ENCODE results near the gene BICRA. TPM values are rescaled to one million over a fixed set of nuclear protein-coding genes. Genes with fewer than 3 reads are reported as not detected.

Gene BICRA
- total RNA-seq (1 to 10 TPM; 2.7 to 4.7 TPM), polyA plus RNA-seq (ENCODE audit: insufficient read length in 2 of 2) (10 to 100 TPM; 19.0 to 24.4 TPM)
- long read RNA-seq, donor 1, transcript BICRA-203 (1 exons, 3,312 nt) = major isoform, 16 of 17 reads
- long read RNA-seq, donor 1, partial matches to known transcripts = 0 of 17 reads
- long read RNA-seq, donor 1, other reads (novel, unspliced or antisense) = 0 of 17 reads
- long read RNA-seq, donor 2, transcript BICRA-203 (1 exons, 3,312 nt) = major isoform, 7 of 7 reads
- long read RNA-seq, donor 2, partial matches to known transcripts = 0 of 7 reads
- long read RNA-seq, donor 2, other reads (novel, unspliced or antisense) = 0 of 7 reads
- long read RNA-seq, donor 3, transcript BICRA-203 (1 exons, 3,312 nt) = major isoform, 9 of 11 reads
- long read RNA-seq, donor 3, partial matches to known transcripts = 0 of 11 reads
- long read RNA-seq, donor 3, other reads (novel, unspliced or antisense) = 0 of 11 reads
- long read RNA-seq, donor 4, transcript BICRA-203 (1 exons, 3,312 nt) = major isoform, 12 of 15 reads
- long read RNA-seq, donor 4, partial matches to known transcripts = 0 of 15 reads
- long read RNA-seq, donor 4, other reads (novel, unspliced or antisense) = 0 of 15 reads

DNA sequence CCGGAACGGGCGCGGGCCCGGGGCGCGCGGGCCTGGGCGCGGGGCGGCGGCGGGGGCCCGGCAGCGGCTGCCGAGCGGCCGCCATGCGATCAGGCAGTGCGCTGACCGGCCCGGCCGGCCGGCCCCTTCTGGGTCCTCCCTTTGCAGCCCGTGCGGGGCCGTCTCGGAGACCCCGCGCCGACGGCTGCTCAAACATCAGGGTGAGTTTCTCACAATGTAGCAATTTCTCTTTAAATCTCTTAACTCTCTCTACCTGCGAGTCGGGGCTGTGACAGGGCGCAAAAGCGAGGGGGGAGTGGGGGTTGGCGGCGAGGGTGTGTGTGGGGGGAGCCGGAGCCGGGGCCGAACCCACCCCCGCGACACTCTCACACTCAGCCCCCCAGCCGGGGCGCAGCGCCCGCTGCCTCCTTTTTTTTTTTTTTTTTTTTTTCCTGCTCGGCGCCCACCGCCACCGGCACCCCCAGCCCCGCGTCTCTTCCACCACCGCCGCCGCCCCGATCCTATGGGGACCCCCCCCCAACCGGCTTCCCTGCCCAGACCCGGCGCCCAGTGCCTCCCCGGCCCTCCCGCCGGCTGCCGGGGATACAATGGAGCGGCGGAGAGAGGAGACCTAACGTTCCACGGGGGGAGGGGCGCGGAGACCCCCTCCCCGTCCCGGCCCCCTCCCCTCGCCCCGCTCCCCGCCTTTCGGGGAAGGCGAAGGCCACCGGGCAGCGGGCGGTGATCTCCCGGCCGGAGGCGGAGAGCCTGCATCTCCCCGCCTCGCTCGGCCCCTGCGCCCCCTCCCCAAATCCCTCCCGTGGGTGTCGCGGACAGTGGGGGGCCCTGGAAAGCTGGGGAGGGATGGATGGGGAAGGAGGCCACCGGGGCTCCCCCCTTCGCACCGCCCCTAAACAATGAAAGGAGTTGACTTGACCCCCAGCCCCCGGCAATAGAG is at the start of gene BICRA:
BICRA (plus strand) TSS at position 166 of the 937 bp plus-strand sequence. CDS start 64,441 bp downstream, outside the sequence.
- Histone ChIP-seq H3K36me3 (ENCODE audit: control insufficient read depth, insufficient read depth, low read length) (peaks cover 10% of the 10 kb centered on the region), H3K4me3 (ENCODE audit: low read depth, low read length) (peak within 1 kb of the TSS; percentile 81), H3K27me3 (ENCODE audit: control insufficient read depth, insufficient read depth, low read length) (no peaks in the 10 kb centered on the region), H3K9me3 (ENCODE audit: control insufficient read depth, insufficient read depth, low read length) (no peaks in the 10 kb centered on the region), H3K4me1 (ENCODE audit: control insufficient read depth, insufficient read depth, low read length) (peaks cover 44% of the 10 kb centered on the region), H3K27ac (ENCODE audit: low read depth, low read length) (peak within 1 kb of the TSS; percentile 94)
- WGBS (ENCODE audit: insufficient coverage) = under 1% methylated on average over 39 of the region's 94 CpGs
- peak in 5 of 6 donors; percentile 66 to 95 (median 85) for DNase-seq (ENCODE audit: low read depth in 4 of 6, low spot score in 6 of 6)

DNA sequence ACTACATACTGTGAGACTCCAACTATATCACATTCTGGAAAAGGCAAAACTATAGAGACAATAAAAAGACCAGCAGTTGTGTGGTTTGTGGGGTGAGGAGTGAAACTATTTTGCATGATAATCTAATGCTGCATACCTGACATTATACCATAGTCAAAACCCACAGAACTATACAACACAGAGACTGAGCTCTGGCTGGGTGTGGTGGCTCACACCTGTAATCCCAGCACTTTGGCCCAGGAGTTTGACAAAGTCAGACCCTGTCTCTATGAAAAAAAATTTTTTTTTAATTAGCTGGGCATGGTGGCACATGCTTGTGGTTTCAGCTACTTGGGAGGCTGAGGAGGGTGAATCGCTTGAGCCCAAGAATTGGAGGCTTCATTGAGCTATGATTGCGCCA is 47.9 kb upstream of the BICRA start:
- no peak for DNase-seq (ENCODE audit: low read depth in 4 of 6, low spot score in 6 of 6)
- Histone ChIP-seq H3K9me3 (ENCODE audit: control insufficient read depth, insufficient read depth, low read length) (no peaks in the 10 kb centered on the region), H3K4me3 (ENCODE audit: low read depth, low read length) (no peak overlapping the region), H3K36me3 (ENCODE audit: control insufficient read depth, insufficient read depth, low read length) (no peaks in the 10 kb centered on the region), H3K27ac (ENCODE audit: low read depth, low read length) (no peak overlapping the region), H3K4me1 (ENCODE audit: control insufficient read depth, insufficient read depth, low read length) (no peaks in the 10 kb centered on the region), H3K27me3 (ENCODE audit: control insufficient read depth, insufficient read depth, low read length) (no peaks in the 10 kb centered on the region)
- WGBS (ENCODE audit: insufficient coverage) = 100% methylated on average over 1 of the region's 2 CpGs

DNA sequence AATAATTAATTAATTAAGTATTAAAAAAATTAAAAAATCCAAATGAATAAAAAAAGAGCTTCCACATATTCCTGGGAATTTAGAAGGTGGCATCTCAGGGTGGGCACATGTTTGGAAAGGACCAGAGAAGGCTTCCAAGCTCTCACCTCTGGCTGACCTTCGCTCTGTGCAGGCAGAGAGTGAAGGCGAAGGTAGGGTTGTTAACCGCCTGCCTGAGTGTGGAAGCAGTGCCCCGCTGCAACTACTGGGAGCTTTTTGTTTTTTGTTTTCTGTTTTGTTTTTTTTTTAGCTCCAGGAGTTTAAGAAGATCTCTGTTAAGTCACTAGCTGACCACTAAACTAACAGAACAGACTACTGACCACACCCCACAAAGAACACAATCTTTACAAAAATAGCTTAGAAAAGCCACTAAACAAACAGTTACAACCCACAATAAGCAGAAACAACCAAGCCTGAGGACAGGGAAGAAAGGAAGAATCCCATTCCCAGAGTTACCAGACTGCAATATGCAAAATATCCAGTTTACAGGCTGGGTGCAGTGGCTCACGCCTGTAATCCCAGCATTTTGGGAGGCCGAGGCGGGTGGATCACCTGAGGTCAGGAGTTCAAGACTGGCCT is 47.4 kb upstream of the BICRA start:
- Histone ChIP-seq H3K9me3 (ENCODE audit: control insufficient read depth, insufficient read depth, low read length) (no peaks in the 10 kb centered on the region), H3K4me1 (ENCODE audit: control insufficient read depth, insufficient read depth, low read length) (no peaks in the 10 kb centered on the region), H3K27me3 (ENCODE audit: control insufficient read depth, insufficient read depth, low read length) (no peaks in the 10 kb centered on the region), H3K27ac (ENCODE audit: low read depth, low read length) (no peak overlapping the region), H3K36me3 (ENCODE audit: control insufficient read depth, insufficient read depth, low read length) (no peaks in the 10 kb centered on the region), H3K4me3 (ENCODE audit: low read depth, low read length) (no peak overlapping the region)
- no peak for DNase-seq (ENCODE audit: low read depth in 4 of 6, low spot score in 6 of 6)
- 100% methylated on average over 1 of the region's 7 CpGs for WGBS (ENCODE audit: insufficient coverage)

DNA sequence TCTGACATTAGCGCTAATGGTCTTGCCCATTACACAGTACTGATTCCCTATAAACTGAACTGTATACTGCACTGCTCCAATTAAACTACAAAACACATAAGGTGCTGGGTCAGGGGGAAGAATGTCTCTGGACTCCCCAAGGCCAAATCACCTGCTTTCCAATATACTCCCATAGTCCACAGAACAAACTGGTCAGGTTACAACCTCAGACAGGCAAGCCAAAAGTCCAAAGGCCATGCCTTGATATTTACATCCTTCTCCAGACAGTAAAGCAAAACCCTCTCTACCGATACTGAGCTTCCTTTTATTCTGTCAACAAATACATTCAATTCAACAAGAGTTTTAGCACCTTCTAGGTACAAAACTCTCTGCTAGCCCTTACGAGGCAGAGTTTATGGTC is 44.9 kb upstream of the BICRA start:
- Histone ChIP-seq H3K9me3 (ENCODE audit: control insufficient read depth, insufficient read depth, low read length) (no peaks in the 10 kb centered on the region), H3K36me3 (ENCODE audit: control insufficient read depth, insufficient read depth, low read length) (no peaks in the 10 kb centered on the region), H3K4me3 (ENCODE audit: low read depth, low read length) (no peak overlapping the region), H3K27ac (ENCODE audit: low read depth, low read length) (no peak overlapping the region), H3K27me3 (ENCODE audit: control insufficient read depth, insufficient read depth, low read length) (no peaks in the 10 kb centered on the region), H3K4me1 (ENCODE audit: control insufficient read depth, insufficient read depth, low read length) (no peaks in the 10 kb centered on the region)
- WGBS (ENCODE audit: insufficient coverage) = 81% methylated on average over 2 of the region's 3 CpGs
- DNase-seq (ENCODE audit: low read depth in 4 of 6, low spot score in 6 of 6) = no peak

DNA sequence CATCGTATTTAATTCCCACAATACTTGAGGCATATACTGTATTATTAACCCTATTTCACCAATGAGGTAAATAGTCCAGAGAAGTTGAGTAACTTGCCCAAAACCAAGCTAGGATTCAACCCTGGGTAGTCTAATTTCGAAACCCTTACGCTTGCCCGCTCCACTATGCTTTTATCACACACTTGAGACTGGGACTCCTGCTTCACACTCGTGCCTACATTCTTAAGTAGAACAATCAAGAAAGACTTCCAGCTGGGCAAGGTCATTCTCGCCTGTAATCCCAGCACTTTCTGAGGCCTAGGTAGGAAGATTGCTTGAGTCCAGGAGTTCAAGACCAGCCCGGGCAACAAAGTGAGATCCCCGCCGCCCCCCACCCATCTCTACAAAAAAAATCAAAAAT is 39.6 kb upstream of the BICRA start:
- no peaks in the 10 kb centered on the region for H3K9me3 ChIP-seq (ENCODE audit: control insufficient read depth, insufficient read depth, low read length)
- H3K36me3 ChIP-seq (ENCODE audit: control insufficient read depth, insufficient read depth, low read length) = no peaks in the 10 kb centered on the region
- 65% methylated on average over 4 of the region's 9 CpGs for WGBS (ENCODE audit: insufficient coverage)
- H3K27me3 ChIP-seq (ENCODE audit: control insufficient read depth, insufficient read depth, low read length) = peaks cover 4% of the 10 kb centered on the region
- no peak overlapping the region for H3K4me3 ChIP-seq (ENCODE audit: low read depth, low read length)
- peaks cover 13% of the 10 kb centered on the region for H3K4me1 ChIP-seq (ENCODE audit: control insufficient read depth, insufficient read depth, low read length)
- DNase-seq (ENCODE audit: low read depth in 4 of 6, low spot score in 6 of 6) = no peak
- H3K27ac ChIP-seq (ENCODE audit: low read depth, low read length) = no peak overlapping the region

DNA sequence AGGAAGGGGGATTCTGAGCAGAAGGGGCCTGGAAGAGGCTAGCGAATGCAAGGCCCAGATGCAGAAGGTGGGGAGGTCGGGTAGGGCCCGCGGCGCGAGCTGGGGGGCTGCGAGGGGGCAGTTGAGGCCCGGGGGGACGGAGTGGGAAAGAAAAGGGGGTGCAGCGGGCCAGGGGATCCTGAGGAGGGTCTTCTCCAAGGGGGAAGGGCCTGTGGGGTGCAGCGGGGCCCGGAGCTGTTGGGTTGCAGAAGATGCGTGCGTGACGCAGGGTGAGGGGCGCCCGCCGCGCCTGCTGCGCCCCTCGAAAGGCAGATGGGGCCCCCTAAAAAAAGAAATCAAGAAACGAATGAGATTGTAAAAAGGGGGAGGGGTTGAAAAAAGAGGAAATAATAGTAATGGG is 36.3 kb upstream of the BICRA start:
- Histone ChIP-seq H3K9me3 (ENCODE audit: control insufficient read depth, insufficient read depth, low read length) (no peaks in the 10 kb centered on the region), H3K36me3 (ENCODE audit: control insufficient read depth, insufficient read depth, low read length) (no peaks in the 10 kb centered on the region), H3K4me3 (ENCODE audit: low read depth, low read length) (no peak overlapping the region), H3K4me1 (ENCODE audit: control insufficient read depth, insufficient read depth, low read length) (peaks cover 13% of the 10 kb centered on the region), H3K27me3 (ENCODE audit: control insufficient read depth, insufficient read depth, low read length) (peaks cover 4% of the 10 kb centered on the region), H3K27ac (ENCODE audit: low read depth, low read length) (no peak overlapping the region)
- no peak for DNase-seq (ENCODE audit: low read depth in 4 of 6, low spot score in 6 of 6)
- WGBS (ENCODE audit: insufficient coverage) = 67% methylated on average over 22 of the region's 22 CpGs

DNA sequence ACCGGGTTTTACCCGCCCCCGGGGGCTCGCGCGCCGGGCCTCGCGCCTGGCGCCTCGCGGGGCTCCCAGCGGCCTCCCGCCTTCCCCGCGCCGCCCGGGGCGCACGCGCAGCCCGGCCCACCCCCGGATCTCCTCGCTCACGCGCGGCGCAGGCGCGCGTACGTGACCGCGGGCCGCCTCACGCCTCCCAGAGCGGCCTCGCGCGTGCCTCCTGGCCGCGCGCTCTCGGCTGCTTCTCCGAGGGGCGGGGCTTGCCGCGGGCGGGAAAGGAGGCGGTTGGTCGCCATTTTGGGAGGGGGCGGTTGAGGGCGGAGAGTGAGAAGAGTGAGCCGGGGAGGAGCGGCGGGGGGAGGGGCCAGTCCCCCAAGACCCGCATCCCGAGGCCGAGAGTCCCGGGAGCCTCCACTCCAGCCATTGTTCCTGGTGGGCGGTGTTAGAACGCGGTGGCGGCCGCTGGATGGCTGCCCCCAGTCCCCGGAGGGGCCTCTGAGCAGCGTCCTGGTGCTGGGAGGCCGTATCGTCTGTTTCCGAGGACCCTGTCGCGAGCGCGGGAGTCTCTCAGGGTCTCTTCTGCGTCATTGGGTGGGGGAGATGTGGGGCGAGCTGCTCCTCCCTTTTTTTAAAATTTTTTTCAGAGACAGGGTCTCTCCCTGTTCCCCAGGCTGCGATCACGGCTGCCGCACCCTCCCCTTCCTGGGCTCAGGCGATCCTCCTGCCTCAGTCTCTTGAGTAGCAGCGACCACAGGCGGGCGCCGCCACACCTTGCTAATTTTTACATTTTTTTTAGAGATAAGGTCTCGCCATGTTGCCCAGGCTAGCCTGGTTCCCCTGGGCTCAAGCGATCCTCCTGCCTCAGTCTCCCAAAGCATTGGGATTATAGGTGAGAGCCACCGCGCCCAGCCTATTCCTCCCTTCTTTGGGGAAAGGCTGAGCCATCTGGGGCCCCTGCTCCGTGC is 35.6 kb upstream of the BICRA start, which contains the start of gene ZNF541:
ZNF541 (minus strand) TSS at position 78 of the 956 bp plus-strand sequence. CDS start 17,292 bp downstream, outside the sequence.
- Histone ChIP-seq H3K9me3 (ENCODE audit: control insufficient read depth, insufficient read depth, low read length) (no peaks in the 10 kb centered on the region), H3K27me3 (ENCODE audit: control insufficient read depth, insufficient read depth, low read length) (peaks cover 4% of the 10 kb centered on the region), H3K4me3 (ENCODE audit: low read depth, low read length) (peak within 1 kb of the TSS; percentile 32), H3K4me1 (ENCODE audit: control insufficient read depth, insufficient read depth, low read length) (peaks cover 13% of the 10 kb centered on the region), H3K27ac (ENCODE audit: low read depth, low read length) (no peak within 1 kb of the TSS), H3K36me3 (ENCODE audit: control insufficient read depth, insufficient read depth, low read length) (no peaks in the 10 kb centered on the region)
- peak; percentile 22 to 94 (median 54) for DNase-seq (ENCODE audit: low read depth in 4 of 6, low spot score in 6 of 6)
- WGBS (ENCODE audit: insufficient coverage) = 9% methylated on average over 82 of the region's 89 CpGs

DNA sequence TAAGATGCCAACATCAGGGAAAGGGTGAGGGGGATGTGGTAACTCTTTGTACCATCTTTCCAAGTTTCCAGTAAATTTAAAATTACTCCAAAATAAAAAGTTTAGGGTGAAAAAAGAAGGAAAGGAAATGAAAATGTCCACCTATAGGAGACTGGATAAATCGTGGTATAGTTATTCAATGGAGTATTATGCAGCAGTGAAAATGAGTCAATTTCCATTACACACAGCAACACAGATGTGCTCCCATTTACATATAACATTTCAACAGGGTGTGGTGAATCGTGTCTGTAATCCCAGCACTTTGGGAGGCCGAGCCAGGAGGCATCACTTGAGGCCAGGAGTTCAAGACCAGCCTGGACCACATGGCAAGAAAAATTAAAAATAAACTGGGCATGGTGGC is 28.5 kb upstream of the BICRA start:
- Histone ChIP-seq H3K4me1 (ENCODE audit: control insufficient read depth, insufficient read depth, low read length) (no peaks in the 10 kb centered on the region), H3K36me3 (ENCODE audit: control insufficient read depth, insufficient read depth, low read length) (no peaks in the 10 kb centered on the region), H3K27ac (ENCODE audit: low read depth, low read length) (no peak overlapping the region), H3K27me3 (ENCODE audit: control insufficient read depth, insufficient read depth, low read length) (no peaks in the 10 kb centered on the region), H3K4me3 (ENCODE audit: low read depth, low read length) (no peak overlapping the region), H3K9me3 (ENCODE audit: control insufficient read depth, insufficient read depth, low read length) (no peaks in the 10 kb centered on the region)
- no peak for DNase-seq (ENCODE audit: low read depth in 4 of 6, low spot score in 6 of 6)
- WGBS (ENCODE audit: insufficient coverage) = 69% methylated on average over 2 of the region's 3 CpGs
